ENCODE results near the gene RNASE12.
"Not testable (repeated sequence)": the region's sequence is repeated elsewhere in the genome, so short reads cannot be mapped to it uniquely, and the experiment has no call there.

The RNASE12 gene

GRCh38 chr14:20591235-20591634 lies at the start of gene RNASE12:
Gene RNASE12, minus strand, starts transcription at chr14:20591376. Its CDS starts 653 bp downstream, at chr14:20590723.
- DNase-seq, result no peak

GRCh38 chr14:20632831-20633691 lies 41.9 kb upstream of the RNASE12 start:
- peak; percentile 64 for DNase-seq

GRCh38 chr14:20632448-20632830 lies 41.3 kb upstream of the RNASE12 start:
- no peak for DNase-seq

GRCh38 chr14:20631880-20632389 lies 40.8 kb upstream of the RNASE12 start:
- no peak for DNase-seq

GRCh38 chr14:20631023-20631879 lies 40.1 kb upstream of the RNASE12 start:
- DNase-seq, result peak; percentile 36

GRCh38 chr14:20630340-20631022 lies 39.3 kb upstream of the RNASE12 start:
- no peak for DNase-seq

GRCh38 chr14:20628063-20628854 lies 37.1 kb upstream of the RNASE12 start:
- no peak for DNase-seq

- DNase-seq, result no peak
Observed at GRCh38 chr14:20627346-20628027, 36.3 kb upstream of the RNASE12 start.

- DNase-seq, result no peak
Observed at GRCh38 chr14:20626274-20626673, 35.1 kb upstream of the RNASE12 start.

- no peak for DNase-seq
Observed at GRCh38 chr14:20624495-20625070, 33.4 kb upstream of the RNASE12 start.

- no peak for DNase-seq
Observed at GRCh38 chr14:20623798-20624197, 32.6 kb upstream of the RNASE12 start.

GRCh38 chr14:20622816-20623291 lies 31.7 kb upstream of the RNASE12 start:
- no peak for DNase-seq

- no peak for DNase-seq
Observed at GRCh38 chr14:20620798-20621478, 29.8 kb upstream of the RNASE12 start.

- not testable (repeated sequence) for DNase-seq
Observed at GRCh38 chr14:20619688-20620087, 28.5 kb upstream of the RNASE12 start.

- DNase-seq, result no peak
Observed at GRCh38 chr14:20618271-20618749, 27.1 kb upstream of the RNASE12 start.

GRCh38 chr14:20617138-20618003 lies 26.2 kb upstream of the RNASE12 start:
- no peak for DNase-seq

GRCh38 chr14:20615996-20616395 lies 24.8 kb upstream of the RNASE12 start:
- no peak for DNase-seq

GRCh38 chr14:20614038-20614840 lies 23.1 kb upstream of the RNASE12 start:
- no peak for DNase-seq

Measured in NCI-H446 treated with DMSO at 0.1 percent for 48 hours (cell line).